Dendritic cell treated with granulocyte-macrophage colony-stimulating factor and Interleukin-4, amounts not matched to agents 40 ng/mL and 50 ng/mL, for 4 days (primary cell): ENCODE data around the gene ACTR1B.
"Not testable (repeated sequence)": the region's sequence is repeated elsewhere in the genome, so short reads cannot be mapped to it uniquely, and the experiment has no call there.

Experiments
- H3K27ac Mint-ChIP-seq: one replicate; pipeline ENCODE4 v1.8.0; 2022; ENCODE audit warnings: mild to moderate bottlenecking, mixed read lengths
- H3K27me3 Mint-ChIP-seq: one replicate; pipeline ENCODE4 v1.8.0; 2022; ENCODE audit warnings: mild to moderate bottlenecking, mixed read lengths
- H3K36me3 Mint-ChIP-seq: one replicate; pipeline ENCODE4 v1.8.0; 2022; ENCODE audit warnings: low read depth, mixed read lengths
- H3K4me1 Mint-ChIP-seq: one replicate; pipeline ENCODE4 v1.8.0; 2022; ENCODE audit warnings: low read depth, mixed read lengths
- H3K4me3 Mint-ChIP-seq: one replicate; pipeline ENCODE4 v1.8.0; 2022; ENCODE audit warnings: mild to moderate bottlenecking, moderate library complexity, mixed read lengths
- H3K9me3 Mint-ChIP-seq: one replicate; pipeline ENCODE4 v1.8.0; 2022; ENCODE audit warnings: mixed read lengths
- intact Hi-C: fragments of 100-400 bp; cut with micrococcal nuclease; formaldehyde crosslinking; loops from one replicate; pipeline ENCODE4 v1.15.0; 2022

Gene ACTR1B

DNA sequence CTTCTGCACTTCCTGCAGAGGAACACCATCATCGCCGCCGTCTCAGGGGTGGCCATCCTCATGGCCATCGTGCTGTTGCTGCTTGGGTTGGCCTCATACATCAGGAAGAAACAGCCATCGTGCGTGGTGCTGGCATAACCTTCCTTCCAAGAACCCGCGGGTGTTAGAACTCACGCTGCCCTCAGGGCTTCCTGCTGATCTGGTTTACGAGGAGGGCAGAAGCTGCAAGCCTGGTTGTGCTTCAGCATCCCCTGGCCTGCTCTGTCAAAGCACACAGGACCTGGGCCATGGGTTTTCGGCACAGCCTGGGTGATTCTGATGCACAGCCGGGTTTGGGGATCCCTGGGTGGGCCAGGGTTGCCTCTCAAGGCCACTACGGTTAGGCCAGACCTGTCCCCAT, 37.3 kb upstream of the ACTR1B start:
- H3K9me3 Mint-ChIP-seq: no peaks in the 10 kb centered on the region
- H3K36me3 Mint-ChIP-seq: no peaks in the 10 kb centered on the region
- H3K4me3 Mint-ChIP-seq: no peak overlapping the region
- H3K27me3 Mint-ChIP-seq: no peaks in the 10 kb centered on the region
- H3K4me1 Mint-ChIP-seq: peaks cover 15% of the 10 kb centered on the region
- intact Hi-C loops: loop anchor here (10.0 kb wide), 1 partner anchor 684 kb away; no protein-coding TSS in a partner anchor
- no peak overlapping the region for H3K27ac Mint-ChIP-seq

- Mint-ChIP-seq H3K27ac (no peak overlapping the region), H3K27me3 (no peaks in the 10 kb centered on the region), H3K4me1 (peaks cover 15% of the 10 kb centered on the region), H3K4me3 (no peak overlapping the region), H3K9me3 (no peaks in the 10 kb centered on the region), H3K36me3 (no peaks in the 10 kb centered on the region)
- intact Hi-C loops: loop anchor here (10.0 kb wide), 1 partner anchor 685 kb away; no protein-coding TSS in a partner anchor
These were observed 36.1 kb upstream of the ACTR1B start for GRCh38 chr2:97699765-97700444.

DNA sequence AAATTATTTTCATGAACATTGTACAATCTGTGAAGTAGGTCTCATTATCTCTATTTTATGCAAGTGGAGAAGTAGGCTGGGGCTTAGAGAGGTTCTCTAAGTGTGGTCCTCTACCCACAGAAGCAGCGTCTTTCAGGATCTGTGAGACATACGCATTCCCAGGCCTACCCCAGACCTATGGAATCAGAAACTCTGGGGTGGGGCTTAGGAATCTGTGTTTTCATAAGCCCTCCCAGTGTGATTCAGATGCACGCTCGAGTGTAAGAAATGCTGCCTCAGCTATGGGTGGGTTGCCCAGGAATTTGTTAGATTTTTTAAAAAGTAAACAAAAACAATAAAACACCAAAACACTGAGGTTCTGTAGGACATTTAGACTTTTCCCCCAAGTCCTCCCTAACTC, 34.7 kb upstream of the ACTR1B start:
- intact Hi-C loops: no loop called here
- peaks cover 15% of the 10 kb centered on the region for H3K4me1 Mint-ChIP-seq
- no peaks in the 10 kb centered on the region for H3K36me3 Mint-ChIP-seq
- no peaks in the 10 kb centered on the region for H3K9me3 Mint-ChIP-seq
- H3K27me3 Mint-ChIP-seq: no peaks in the 10 kb centered on the region
- H3K4me3 Mint-ChIP-seq: no peak overlapping the region
- H3K27ac Mint-ChIP-seq: no peak overlapping the region

DNA sequence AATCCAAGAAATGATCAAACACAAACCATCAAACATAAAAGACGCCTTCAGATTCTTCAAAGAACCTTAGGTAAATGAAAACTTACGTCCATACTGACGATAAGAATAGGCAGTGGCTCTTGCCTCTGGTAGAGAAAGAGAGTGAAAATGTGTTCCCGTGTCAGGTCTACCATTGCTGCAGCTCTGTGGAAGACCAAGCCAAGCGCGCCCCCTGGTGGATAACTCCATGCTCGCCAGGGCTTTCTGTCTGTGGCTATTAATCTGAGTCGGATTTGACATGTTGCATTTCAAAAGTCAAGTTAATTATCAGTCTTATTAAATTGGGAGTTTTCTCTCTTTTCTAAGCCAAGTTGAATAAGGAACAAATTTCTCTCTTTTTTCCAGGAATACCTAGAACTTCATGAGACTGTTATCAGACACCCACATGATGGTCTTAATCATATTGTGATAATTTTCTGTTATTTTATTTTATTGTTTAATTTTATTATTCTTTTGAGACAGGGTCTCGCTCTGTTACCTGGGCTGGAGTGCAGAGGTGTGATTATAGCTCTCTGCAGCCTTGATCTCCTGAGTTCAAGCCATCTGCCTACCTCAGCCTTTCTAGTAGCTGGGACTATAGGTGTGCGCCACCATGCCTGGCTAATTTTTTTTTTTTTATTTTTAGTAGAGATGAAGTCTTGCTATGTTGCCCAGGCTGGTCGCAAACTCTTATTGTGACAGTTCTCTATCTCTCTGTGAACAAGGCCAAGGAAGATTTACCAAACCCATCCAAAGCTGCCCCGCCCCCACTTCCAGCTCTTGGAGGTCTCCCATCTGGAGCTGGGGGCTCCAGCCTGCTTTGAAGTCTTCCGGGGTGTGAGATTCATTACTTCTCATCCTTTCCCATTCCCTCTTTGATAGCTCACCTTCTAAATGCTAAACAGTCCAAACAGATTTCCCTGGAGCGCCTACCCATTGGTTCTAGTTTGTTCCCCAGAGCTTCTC, 33.7 kb upstream of the ACTR1B start:
- peak overlapping the region; percentile 36 for H3K4me3 Mint-ChIP-seq
- H3K36me3 Mint-ChIP-seq: no peaks in the 10 kb centered on the region
- H3K27ac Mint-ChIP-seq: no peak overlapping the region
- H3K9me3 Mint-ChIP-seq: no peaks in the 10 kb centered on the region
- H3K27me3 Mint-ChIP-seq: no peaks in the 10 kb centered on the region
- peaks cover 15% of the 10 kb centered on the region for H3K4me1 Mint-ChIP-seq
- intact Hi-C loops: loop anchor here (1.0 to 2.0 kb wide), 3 partner anchors 33 to 107 kb away; partner anchors contain the start of gene ACTR1B

GRCh38 chr2:97695744-97696143, 31.9 kb upstream of the ACTR1B start:
- Mint-ChIP-seq H3K9me3 (no peaks in the 10 kb centered on the region), H3K36me3 (no peaks in the 10 kb centered on the region), H3K27ac (no peak overlapping the region), H3K4me1 (peaks cover 23% of the 10 kb centered on the region), H3K4me3 (no peak overlapping the region), H3K27me3 (peaks cover 9% of the 10 kb centered on the region)
- intact Hi-C loops: loop anchor here (2.0 kb wide), 2 partner anchors 31 to 51 kb away; partner anchors contain the start of gene ACTR1B

DNA sequence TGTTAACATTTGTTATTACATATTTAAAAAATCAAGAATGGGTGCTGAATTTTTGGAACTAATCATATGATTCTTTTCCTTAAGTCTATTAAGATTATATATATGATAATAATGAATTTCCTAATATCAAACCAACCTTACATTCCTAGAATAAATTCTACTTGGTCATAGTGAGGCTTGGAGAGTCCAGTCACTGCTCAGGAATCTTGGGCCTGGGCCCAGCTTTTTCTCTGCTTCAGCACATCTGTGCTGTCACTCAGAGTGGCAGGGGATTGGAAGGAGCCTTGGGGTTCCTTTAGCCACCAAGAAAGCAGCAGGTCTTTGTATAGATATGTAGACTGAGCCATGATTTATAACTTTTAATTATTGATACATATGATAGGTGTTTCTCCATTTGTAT, 29.6 kb upstream of the ACTR1B start:
- Mint-ChIP-seq H3K4me3 (no peak overlapping the region), H3K27ac (no peak overlapping the region), H3K36me3 (no peaks in the 10 kb centered on the region), H3K27me3 (peaks cover 9% of the 10 kb centered on the region), H3K4me1 (peaks cover 14% of the 10 kb centered on the region), H3K9me3 (no peaks in the 10 kb centered on the region)
- intact Hi-C loops: no loop called here

DNA sequence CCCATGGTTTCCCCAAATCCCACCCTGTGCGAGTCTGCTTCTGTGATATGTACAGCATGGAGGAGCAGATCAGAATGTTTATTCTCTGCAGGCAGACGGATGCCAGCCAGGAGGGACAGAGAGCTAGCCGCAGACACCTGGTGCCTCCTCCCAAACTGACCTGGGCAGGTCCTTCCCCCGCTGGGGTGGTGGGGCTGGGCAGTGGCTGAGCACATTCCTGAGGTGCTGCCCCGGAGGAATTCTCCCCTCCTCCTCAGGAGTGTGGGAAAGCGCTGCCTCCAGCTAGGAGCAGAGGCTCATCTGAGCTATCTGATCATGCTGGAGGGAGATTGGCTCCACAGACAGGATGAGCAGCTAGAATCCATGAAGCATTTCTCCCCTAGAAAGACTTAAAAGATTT, 27.3 kb upstream of the ACTR1B start:
- intact Hi-C loops: no loop called here
- H3K4me1 Mint-ChIP-seq: peaks cover 8% of the 10 kb centered on the region
- no peaks in the 10 kb centered on the region for H3K9me3 Mint-ChIP-seq
- no peak overlapping the region for H3K27ac Mint-ChIP-seq
- no peak overlapping the region for H3K4me3 Mint-ChIP-seq
- H3K36me3 Mint-ChIP-seq: no peaks in the 10 kb centered on the region
- peaks cover 9% of the 10 kb centered on the region for H3K27me3 Mint-ChIP-seq

GRCh38 chr2:97688062-97688827, 24.4 kb upstream of the ACTR1B start:
- Mint-ChIP-seq H3K36me3 (no peaks in the 10 kb centered on the region), H3K4me1 (peaks cover 8% of the 10 kb centered on the region), H3K27me3 (peaks cover 10% of the 10 kb centered on the region), H3K9me3 (no peaks in the 10 kb centered on the region), H3K4me3 (no peak overlapping the region), H3K27ac (no peak overlapping the region)
- intact Hi-C loops: no loop called here

DNA sequence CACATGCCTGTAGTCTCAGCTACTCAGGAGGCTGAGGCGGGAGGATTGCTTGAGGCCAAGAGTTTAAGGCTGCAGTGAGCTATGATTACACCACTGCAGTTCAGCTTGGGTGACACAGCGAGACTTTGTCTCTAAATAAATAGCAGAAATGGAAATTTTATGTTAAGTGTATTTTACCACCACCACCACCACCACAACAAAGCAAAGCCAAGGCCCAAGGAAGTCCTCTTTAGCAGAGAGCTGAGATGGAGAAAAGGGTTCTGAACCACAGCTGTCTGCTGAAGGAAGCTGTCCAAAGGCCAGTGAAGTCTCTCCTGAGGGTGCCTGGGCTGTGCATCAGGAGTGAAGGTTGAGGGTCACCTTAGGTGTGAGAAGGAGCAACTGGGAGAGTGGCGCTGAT, 23.4 kb upstream of the ACTR1B start:
- H3K9me3 Mint-ChIP-seq, H3K4me1 Mint-ChIP-seq, H3K36me3 Mint-ChIP-seq, H3K27ac Mint-ChIP-seq, intact Hi-C loops, H3K4me3 Mint-ChIP-seq: not testable (repeated sequence)
- peaks cover 10% of the 10 kb centered on the region for H3K27me3 Mint-ChIP-seq

DNA sequence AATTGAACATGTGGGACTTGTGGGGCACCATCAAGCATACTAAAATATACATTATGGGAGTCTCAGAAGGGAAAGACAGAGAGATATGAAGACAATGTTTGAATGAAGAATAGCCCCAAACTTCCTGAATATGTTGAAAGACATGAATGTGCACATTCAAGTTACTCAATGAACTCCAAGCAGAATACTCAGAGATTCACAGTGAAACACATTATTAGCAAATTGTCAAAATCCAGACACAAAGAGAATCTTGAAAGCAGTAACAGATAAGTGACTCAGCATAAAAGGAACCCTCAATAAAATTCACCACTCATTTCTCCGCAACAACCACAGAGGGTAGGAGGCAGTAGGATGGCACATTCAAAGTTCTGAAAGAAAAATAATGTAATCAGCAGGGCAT, 14.5 kb upstream of the ACTR1B start:
- intact Hi-C loops: no loop called here
- H3K9me3 Mint-ChIP-seq: no peaks in the 10 kb centered on the region
- H3K27me3 Mint-ChIP-seq: no peaks in the 10 kb centered on the region
- H3K4me3 Mint-ChIP-seq: no peak overlapping the region
- H3K4me1 Mint-ChIP-seq: peaks cover 16% of the 10 kb centered on the region
- H3K27ac Mint-ChIP-seq: no peak overlapping the region
- H3K36me3 Mint-ChIP-seq: no peaks in the 10 kb centered on the region

DNA sequence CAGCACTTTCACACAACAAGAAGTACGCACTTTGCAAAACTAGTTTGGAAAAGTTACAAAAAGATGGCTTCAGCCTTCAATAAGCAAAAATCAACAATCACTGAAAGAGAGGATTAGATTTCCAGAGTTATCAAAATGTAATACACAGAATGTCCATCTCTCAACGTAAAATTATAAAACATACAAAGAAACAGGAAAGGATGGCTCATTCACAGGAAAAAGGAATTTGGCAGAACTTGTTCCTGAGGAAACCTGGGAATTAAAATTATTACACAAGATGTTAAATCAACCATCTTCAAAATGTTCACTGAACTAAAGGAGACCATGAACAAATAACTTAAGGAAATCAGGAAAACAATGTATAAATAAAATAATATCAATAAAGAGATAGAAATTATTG, 13.6 kb upstream of the ACTR1B start:
- intact Hi-C loops: no loop called here
- H3K4me3 Mint-ChIP-seq: no peak overlapping the region

GRCh38 chr2:97676620-97677019, 12.8 kb upstream of the ACTR1B start:
- Mint-ChIP-seq H3K4me3 (no peak overlapping the region), H3K4me1 (peaks cover 17% of the 10 kb centered on the region), H3K27ac (no peak overlapping the region), H3K27me3 (no peaks in the 10 kb centered on the region), H3K36me3 (no peaks in the 10 kb centered on the region), H3K9me3 (no peaks in the 10 kb centered on the region)
- intact Hi-C loops: no loop called here

More for the DNA sequence above, 13.6 kb upstream of the ACTR1B start:
- Mint-ChIP-seq H3K4me1 (peaks cover 24% of the 10 kb centered on the region), H3K27ac (no peak overlapping the region), H3K27me3 (no peaks in the 10 kb centered on the region), H3K9me3 (no peaks in the 10 kb centered on the region), H3K36me3 (no peaks in the 10 kb centered on the region)

- H3K4me3 Mint-ChIP-seq: no peak overlapping the region
- intact Hi-C loops: no loop called here
These were observed 11.7 kb upstream of the ACTR1B start for GRCh38 chr2:97675430-97676113.

More at GRCh38 chr2:97675430-97676113, 11.7 kb upstream of the ACTR1B start:
- Mint-ChIP-seq H3K9me3 (no peaks in the 10 kb centered on the region), H3K4me1 (peaks cover 16% of the 10 kb centered on the region), H3K27me3 (no peaks in the 10 kb centered on the region), H3K36me3 (no peaks in the 10 kb centered on the region), H3K27ac (no peak overlapping the region)
